Measurements from ENCODE around the gene PHF11. TPM values are rescaled to one million over a fixed set of nuclear protein-coding genes. Genes with fewer than 3 reads are reported as not detected.

The PHF11 gene
- polyA plus RNA-seq, 2 of the 4 experiments (the other 2 are of a cell fraction), result 7.1 to 11.7 TPM

DNA sequence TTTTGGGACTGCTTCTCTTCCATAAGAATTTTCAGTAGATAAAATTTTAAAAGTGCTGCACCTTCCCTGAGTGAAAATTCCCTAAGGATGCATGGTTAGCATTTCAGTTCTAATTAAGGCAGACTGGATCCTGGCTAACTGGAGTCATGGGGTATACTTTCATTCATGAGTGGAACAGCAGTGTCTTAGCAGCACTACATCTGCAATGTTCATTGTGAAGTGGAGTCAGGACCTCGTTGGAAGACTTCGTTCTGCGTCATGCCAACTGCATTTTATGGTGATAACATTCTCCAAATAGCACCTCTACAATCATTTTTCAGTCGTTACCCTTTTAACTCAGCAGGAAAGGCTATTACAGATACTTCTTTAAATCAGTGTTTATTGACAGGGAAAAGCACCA lies 25.5 kb downstream of the PHF11 start:
- no peaks in the 10 kb centered on the region for H3K4me1 ChIP-seq
- H3K4me3 ChIP-seq, result no peak overlapping the region
- ATAC-seq (no peak), FAIRE-seq (no peak), DNase-seq (ENCODE audit: low read depth in 1 of 2, low spot score in 1 of 2) (no peak)
- ChIA-PET CTCF (no interaction called here), POLR2A (no interaction called here)
- H3K9me3 ChIP-seq, result no peaks in the 10 kb centered on the region
- H3K4me2 ChIP-seq, result no peak overlapping the region
- TF ChIP-seq GATA3 (IDR thresholded peaks at IDR 0.05; ENCODE audit: borderline replicate concordance) (no peak), CHD2 (IDR thresholded peaks at IDR 0.05; ENCODE audit: low read length, partially characterized antibody) (no peak), HOXB5 (CRISPR knock-in tag; IDR thresholded peaks at IDR 0.05) (no peak), USF2 (IDR thresholded peaks at IDR 0.05) (no peak), RFX5 (IDR thresholded peaks at IDR 0.05) (no peak)
- TF ChIP-seq, protein P1, sequence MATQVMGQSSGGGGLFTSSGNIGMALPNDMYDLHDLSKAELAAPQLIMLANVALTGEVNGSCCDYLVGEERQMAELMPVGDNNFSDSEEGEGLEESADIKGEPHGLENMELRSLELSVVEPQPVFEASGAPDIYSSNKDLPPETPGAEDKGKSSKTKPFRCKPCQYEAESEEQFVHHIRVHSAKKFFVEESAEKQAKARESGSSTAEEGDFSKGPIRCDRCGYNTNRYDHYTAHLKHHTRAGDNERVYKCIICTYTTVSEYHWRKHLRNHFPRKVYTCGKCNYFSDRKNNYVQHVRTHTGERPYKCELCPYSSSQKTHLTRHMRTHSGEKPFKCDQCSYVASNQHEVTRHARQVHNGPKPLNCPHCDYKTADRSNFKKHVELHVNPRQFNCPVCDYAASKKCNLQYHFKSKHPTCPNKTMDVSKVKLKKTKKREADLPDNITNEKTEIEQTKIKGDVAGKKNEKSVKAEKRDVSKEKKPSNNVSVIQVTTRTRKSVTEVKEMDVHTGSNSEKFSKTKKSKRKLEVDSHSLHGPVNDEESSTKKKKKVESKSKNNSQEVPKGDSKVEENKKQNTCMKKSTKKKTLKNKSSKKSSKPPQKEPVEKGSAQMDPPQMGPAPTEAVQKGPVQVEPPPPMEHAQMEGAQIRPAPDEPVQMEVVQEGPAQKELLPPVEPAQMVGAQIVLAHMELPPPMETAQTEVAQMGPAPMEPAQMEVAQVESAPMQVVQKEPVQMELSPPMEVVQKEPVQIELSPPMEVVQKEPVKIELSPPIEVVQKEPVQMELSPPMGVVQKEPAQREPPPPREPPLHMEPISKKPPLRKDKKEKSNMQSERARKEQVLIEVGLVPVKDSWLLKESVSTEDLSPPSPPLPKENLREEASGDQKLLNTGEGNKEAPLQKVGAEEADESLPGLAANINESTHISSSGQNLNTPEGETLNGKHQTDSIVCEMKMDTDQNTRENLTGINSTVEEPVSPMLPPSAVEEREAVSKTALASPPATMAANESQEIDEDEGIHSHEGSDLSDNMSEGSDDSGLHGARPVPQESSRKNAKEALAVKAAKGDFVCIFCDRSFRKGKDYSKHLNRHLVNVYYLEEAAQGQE (IDR thresholded peaks at IDR 0.05), result no peak
- TF ChIP-seq, protein P2, sequence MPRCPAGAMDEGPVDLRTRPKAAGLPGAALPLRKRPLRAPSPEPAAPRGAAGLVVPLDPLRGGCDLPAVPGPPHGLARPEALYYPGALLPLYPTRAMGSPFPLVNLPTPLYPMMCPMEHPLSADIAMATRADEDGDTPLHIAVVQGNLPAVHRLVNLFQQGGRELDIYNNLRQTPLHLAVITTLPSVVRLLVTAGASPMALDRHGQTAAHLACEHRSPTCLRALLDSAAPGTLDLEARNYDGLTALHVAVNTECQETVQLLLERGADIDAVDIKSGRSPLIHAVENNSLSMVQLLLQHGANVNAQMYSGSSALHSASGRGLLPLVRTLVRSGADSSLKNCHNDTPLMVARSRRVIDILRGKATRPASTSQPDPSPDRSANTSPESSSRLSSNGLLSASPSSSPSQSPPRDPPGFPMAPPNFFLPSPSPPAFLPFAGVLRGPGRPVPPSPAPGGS (IDR thresholded peaks at IDR 0.05), result no peak
- 84% methylated on average over 4 of the region's 4 CpGs for WGBS (ENCODE audit: missing lambda C conversion rate)
- no peak overlapping the region for H3K27ac ChIP-seq

- Histone ChIP-seq H3K27ac (no peak overlapping the region), H3K4me3 (no peak overlapping the region), H3K4me2 (no peak overlapping the region), H3K4me1 (no peaks in the 10 kb centered on the region), H3K9me3 (no peaks in the 10 kb centered on the region)
- DNase-seq (ENCODE audit: low read depth in 1 of 2, low spot score in 1 of 2) (no peak), FAIRE-seq (no peak), ATAC-seq (no peak)
- ChIA-PET CTCF (no interaction called here), POLR2A (no interaction called here)
- WGBS (ENCODE audit: missing lambda C conversion rate), result 96% methylated on average over 5 of the region's 5 CpGs
- no peak for TF ChIP-seq EHF (CRISPR knock-in tag; IDR thresholded peaks at IDR 0.05)
Measured at GRCh38 chr13:49524740-49525501, 29.2 kb downstream of the PHF11 start.

DNA sequence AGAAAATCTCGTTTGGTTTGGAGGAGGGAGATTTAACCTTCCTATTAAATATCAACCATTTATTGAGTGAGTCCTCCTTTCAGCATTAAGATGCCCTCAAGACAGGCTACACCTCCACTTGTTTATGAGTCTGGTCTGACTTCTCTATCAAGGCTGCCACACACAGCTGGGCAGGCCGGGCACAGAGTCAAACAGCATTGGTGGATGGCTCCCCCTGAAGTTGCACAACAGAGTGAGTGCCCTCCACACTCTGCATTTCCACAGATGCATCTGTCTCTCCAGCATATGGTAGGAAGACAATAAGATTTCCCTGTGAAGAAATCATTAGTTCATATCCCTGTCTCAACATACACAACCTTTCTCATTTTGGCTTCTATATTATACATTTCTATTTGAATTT lies 31.4 kb downstream of the PHF11 start:
- WGBS (ENCODE audit: missing lambda C conversion rate), result 73% methylated on average over 2 of the region's 2 CpGs
- CTCF ChIA-PET, result no interaction called here
- POLR2A ChIA-PET, result no interaction called here
- no peak overlapping the region for H3K27ac ChIP-seq
- H3K4me2 ChIP-seq, result no peak overlapping the region
- no peak overlapping the region for H3K4me3 ChIP-seq
- ATAC-seq (no peak), DNase-seq (ENCODE audit: low read depth in 1 of 2, low spot score in 1 of 2) (no peak), FAIRE-seq (no peak)
- no peaks in the 10 kb centered on the region for H3K4me1 ChIP-seq
- TF ChIP-seq GATA3 (IDR thresholded peaks at IDR 0.05; ENCODE audit: borderline replicate concordance) (no peak), POLR2A (IDR thresholded peaks at IDR 0.05; ENCODE audit: low read length) (no peak), ATOH8 (CRISPR knock-in tag; IDR thresholded peaks at IDR 0.05; ENCODE audit: low read depth) (no peak), CEBPB (IDR thresholded peaks at IDR 0.05) (no peak), E2F6 (IDR thresholded peaks at IDR 0.05; ENCODE audit: borderline replicate concordance, low read depth) (no peak), CBX2 (IDR thresholded peaks at IDR 0.05; ENCODE audit: borderline replicate concordance, low read depth) (no peak), EHF (CRISPR knock-in tag; IDR thresholded peaks at IDR 0.05) (no peak)
- TF ChIP-seq, protein P3, sequence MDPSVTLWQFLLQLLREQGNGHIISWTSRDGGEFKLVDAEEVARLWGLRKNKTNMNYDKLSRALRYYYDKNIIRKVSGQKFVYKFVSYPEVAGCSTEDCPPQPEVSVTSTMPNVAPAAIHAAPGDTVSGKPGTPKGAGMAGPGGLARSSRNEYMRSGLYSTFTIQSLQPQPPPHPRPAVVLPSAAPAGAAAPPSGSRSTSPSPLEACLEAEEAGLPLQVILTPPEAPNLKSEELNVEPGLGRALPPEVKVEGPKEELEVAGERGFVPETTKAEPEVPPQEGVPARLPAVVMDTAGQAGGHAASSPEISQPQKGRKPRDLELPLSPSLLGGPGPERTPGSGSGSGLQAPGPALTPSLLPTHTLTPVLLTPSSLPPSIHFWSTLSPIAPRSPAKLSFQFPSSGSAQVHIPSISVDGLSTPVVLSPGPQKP (IDR thresholded peaks at IDR 0.05; ENCODE audit: low read depth, low read length), result no peak
- H3K9me3 ChIP-seq, result no peaks in the 10 kb centered on the region
